ENCODE results near the gene FAM193B. TPM values are rescaled to one million over a fixed set of nuclear protein-coding genes. Genes with fewer than 3 reads are reported as not detected.
"Not testable (repeated sequence)": the region's sequence is repeated elsewhere in the genome, so short reads cannot be mapped to it uniquely, and the experiment has no call there.

FAM193B gene
- total RNA-seq, 3 donors from 2014 or later, result 35.4 to 81.5 (median 77.0) TPM

DNA sequence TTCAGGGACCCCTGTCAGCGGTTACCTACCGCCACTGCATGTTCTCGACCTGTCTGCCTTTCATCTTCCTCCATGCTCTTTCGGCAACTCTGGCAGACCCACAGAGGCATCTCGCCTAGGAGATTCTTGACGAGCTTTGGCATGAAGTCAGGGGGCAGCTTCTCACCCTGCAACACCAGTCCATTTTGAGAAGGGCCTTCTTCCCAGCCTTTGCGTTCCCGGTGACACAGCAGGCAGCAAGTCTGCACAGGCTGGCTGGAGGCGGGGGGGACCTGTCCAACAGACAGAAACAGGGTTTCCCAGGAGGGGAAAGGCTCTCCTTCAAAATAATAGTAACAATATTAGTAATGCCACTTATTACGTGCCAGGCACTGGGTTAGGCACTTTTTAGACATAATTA lies 15.5 kb downstream of the FAM193B start:
- Histone ChIP-seq H3K27me3 (no peaks in the 10 kb centered on the region), H3K4me1 (peaks cover 9 to 11% of the 10 kb centered on the region in 2 donors), H3K27ac (peak overlapping the region; percentile 54 to 66), H3K9me3 (no peaks in the 10 kb centered on the region), H3K36me3 (no peaks in the 10 kb centered on the region), H3K4me3 (no peak overlapping the region)
- TF ChIP-seq POLR2AphosphoS5 (IDR thresholded peaks at IDR 0.05) (no peak), POLR2A (IDR thresholded peaks at IDR 0.05) (no peak)
- TF ChIP-seq, protein P1, sequence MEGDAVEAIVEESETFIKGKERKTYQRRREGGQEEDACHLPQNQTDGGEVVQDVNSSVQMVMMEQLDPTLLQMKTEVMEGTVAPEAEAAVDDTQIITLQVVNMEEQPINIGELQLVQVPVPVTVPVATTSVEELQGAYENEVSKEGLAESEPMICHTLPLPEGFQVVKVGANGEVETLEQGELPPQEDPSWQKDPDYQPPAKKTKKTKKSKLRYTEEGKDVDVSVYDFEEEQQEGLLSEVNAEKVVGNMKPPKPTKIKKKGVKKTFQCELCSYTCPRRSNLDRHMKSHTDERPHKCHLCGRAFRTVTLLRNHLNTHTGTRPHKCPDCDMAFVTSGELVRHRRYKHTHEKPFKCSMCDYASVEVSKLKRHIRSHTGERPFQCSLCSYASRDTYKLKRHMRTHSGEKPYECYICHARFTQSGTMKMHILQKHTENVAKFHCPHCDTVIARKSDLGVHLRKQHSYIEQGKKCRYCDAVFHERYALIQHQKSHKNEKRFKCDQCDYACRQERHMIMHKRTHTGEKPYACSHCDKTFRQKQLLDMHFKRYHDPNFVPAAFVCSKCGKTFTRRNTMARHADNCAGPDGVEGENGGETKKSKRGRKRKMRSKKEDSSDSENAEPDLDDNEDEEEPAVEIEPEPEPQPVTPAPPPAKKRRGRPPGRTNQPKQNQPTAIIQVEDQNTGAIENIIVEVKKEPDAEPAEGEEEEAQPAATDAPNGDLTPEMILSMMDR (IDR thresholded peaks at IDR 0.05), result no peak
- intact Hi-C loops (cut with DNase I; ENCODE audit: low total_unique reads), result no loop called here
- no peak for DNase-seq (ENCODE audit: low spot score in 2 of 2)

DNA sequence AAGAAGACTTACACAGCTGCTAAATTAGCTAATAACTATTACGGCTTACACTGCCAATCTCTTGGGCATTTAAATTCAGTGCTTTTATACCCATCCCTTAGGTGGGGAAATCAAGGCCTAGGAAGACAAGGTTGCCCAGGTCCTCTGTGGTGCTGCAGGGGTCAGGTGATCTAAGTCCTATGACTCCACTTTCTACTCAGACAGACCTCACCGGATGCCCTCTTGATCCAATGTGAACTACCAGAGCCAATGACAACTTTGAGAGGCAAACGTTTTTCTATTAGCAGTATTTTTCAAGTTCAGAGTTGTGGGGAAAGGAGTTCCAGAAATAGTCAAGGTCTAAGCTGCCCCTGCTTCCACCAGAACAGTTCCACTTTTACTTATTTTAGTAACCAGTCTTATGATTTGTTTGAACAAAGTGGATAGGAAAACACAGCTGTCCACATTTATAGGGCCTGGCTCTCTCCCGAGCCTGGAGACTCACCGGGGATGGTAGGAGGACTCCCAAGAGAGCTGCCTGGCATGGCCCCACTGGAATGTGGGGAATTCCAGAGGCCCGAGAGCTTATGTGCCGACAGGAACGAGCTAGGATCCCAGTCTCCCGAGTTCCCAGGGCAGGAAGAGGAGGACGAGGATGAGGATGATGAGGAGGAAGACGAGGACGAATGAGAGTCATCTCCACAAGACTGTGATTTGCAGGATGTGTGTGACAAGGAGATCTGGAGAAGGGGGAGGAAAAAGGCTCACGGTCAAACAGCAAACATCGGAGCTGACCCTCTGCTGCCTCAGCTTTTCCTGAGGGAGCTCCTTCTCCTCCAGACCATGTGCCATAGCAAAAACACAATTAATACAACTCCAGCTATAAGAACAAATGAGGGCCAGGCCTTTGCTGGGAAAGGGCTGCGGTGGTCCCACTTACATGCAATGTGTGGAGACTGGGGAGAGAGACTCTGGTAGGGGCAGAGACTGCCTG lies 16.7 kb downstream of the FAM193B start:
- peak in 1 of 2 donors; percentile 6 for DNase-seq (ENCODE audit: low spot score in 2 of 2)
- no peak for TF ChIP-seq POLR2AphosphoS5 (IDR thresholded peaks at IDR 0.05)
- no peak for TF ChIP-seq POLR2A (IDR thresholded peaks at IDR 0.05)
- TF ChIP-seq, protein P1 (IDR thresholded peaks at IDR 0.05), result no peak
- H3K4me3 ChIP-seq, result no peak overlapping the region
- H3K4me1 ChIP-seq, result peaks cover 9 to 11% of the 10 kb centered on the region in 2 donors
- H3K27ac ChIP-seq, result peak overlapping the region; percentile 54 to 66
- no peaks in the 10 kb centered on the region for H3K36me3 ChIP-seq
- intact Hi-C loops (cut with DNase I; ENCODE audit: low total_unique reads), result no loop called here
- H3K27me3 ChIP-seq, result no peaks in the 10 kb centered on the region
- H3K9me3 ChIP-seq, result no peaks in the 10 kb centered on the region

DNA sequence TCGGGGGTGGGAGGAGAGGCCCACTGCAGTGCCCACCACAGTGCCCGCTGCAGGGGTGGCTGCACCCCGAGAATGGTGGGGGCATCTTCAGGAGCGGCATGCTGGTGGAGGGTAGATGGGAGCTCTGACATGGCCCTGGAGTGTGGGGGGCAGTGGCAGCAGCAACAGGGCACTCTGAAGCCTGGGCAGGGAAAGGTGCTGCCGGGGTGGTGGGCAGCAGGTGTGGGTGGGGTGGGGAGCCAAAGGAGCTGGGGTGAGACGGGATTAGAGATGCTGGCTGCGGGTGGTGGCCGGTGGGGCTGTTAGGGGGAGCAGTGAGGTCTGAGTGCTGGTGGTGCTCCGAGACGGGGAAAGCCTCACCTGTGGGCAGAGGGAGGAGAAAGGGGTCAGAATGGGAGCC lies 18.0 kb downstream of the FAM193B start:
- no peaks in the 10 kb centered on the region for H3K27me3 ChIP-seq
- TF ChIP-seq POLR2AphosphoS5 (IDR thresholded peaks at IDR 0.05) (no peak), POLR2A (IDR thresholded peaks at IDR 0.05) (no peak)
- TF ChIP-seq, protein P1 (IDR thresholded peaks at IDR 0.05), result no peak
- peaks cover 9 to 11% of the 10 kb centered on the region in 2 donors for H3K4me1 ChIP-seq
- no peak overlapping the region for H3K27ac ChIP-seq
- H3K36me3 ChIP-seq, result no peaks in the 10 kb centered on the region
- peak in 1 of 2 donors; percentile 42 for DNase-seq (ENCODE audit: low spot score in 2 of 2)
- intact Hi-C loops (cut with DNase I; ENCODE audit: low total_unique reads), result no loop called here
- H3K4me3 ChIP-seq, result no peak overlapping the region
- H3K9me3 ChIP-seq, result no peaks in the 10 kb centered on the region

DNA sequence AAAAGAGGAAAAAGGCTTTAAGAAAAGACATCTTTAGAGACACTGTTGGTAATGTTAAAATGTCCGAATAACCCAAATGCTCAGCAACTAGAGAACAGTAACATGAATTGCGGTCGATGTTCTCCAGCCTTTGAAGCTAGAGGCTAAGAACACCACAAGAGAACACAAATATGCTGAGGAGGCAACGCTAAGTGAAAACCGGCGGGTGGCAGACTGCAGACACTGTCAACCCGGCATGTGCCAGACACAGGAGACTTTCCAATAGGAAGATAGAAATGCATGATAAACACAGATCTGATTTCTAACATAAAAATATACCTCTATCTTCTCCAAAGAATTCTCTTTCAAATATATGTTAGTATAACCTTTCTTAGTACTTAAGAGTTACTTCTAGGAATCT lies 19.2 kb downstream of the FAM193B start:
- peak in 1 of 2 donors; percentile 36 for DNase-seq (ENCODE audit: low spot score in 2 of 2)
- Histone ChIP-seq H3K4me3 (no peak overlapping the region), H3K4me1 (peaks cover 9 to 11% of the 10 kb centered on the region in 2 donors), H3K9me3 (no peaks in the 10 kb centered on the region), H3K36me3 (no peaks in the 10 kb centered on the region), H3K27me3 (no peaks in the 10 kb centered on the region), H3K27ac (no peak overlapping the region)
- intact Hi-C loops (cut with DNase I; ENCODE audit: low total_unique reads), result no loop called here
- TF ChIP-seq, protein P1 (IDR thresholded peaks at IDR 0.05), result no peak
- no peak for TF ChIP-seq POLR2A (IDR thresholded peaks at IDR 0.05)
- no peak for TF ChIP-seq POLR2AphosphoS5 (IDR thresholded peaks at IDR 0.05)

DNA sequence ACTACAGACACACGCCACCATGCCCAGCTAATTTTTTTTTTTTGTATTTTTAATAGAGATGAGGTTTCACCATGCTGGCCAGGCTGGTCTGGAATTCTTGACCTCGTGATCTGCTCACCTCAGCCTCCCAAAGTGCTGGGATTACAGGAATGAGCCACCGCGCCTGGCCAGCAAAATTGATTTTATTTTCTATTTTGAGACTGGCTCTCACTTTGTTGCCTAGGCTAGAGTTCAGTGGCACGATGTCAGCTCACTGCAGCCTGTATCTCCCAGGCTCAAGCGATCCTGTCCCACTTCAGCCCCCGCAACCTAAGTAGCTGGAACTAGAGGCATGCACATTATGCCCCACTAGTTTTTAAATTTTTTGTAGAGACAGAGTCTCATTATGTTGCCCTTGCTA lies 19.9 kb downstream of the FAM193B start:
- intact Hi-C loops (cut with DNase I; ENCODE audit: low total_unique reads); H3K36me3 ChIP-seq; H3K27ac ChIP-seq; H3K27me3 ChIP-seq; H3K4me3 ChIP-seq; H3K9me3 ChIP-seq: not testable (repeated sequence)
- peaks cover 9 to 11% of the 10 kb centered on the region in 2 donors for H3K4me1 ChIP-seq
- DNase-seq (ENCODE audit: low spot score in 2 of 2), result peak in 1 of 2 donors; percentile 22
